C4-2B (cell line): ENCODE results near the gene NMNAT3.

Experiments used
- CTCF ChIP-seq: fragments of 450-650 bp; conservative IDR thresholded peaks from 2 replicates; pipeline ENCODE4 v1.5.1; 2017; ENCODE audit warnings: mild to moderate bottlenecking
- ZFX ChIP-seq: fragments of 450-650 bp; IDR thresholded peaks from 2 replicates; pipeline ENCODE4 v1.6.1; 2017

- TF ChIP-seq CTCF, result no peak
- no peak for TF ChIP-seq ZFX
These were observed 69.7 kb downstream of the NMNAT3 start for GRCh38 chr3:139608108-139608380.
